Measurements from ENCODE around the gene TRAF3IP3. TPM values are rescaled to one million over a fixed set of nuclear protein-coding genes. Genes with fewer than 3 reads are reported as not detected.

TRAF3IP3 gene
- total RNA-seq, 3 donors from 2014 or later, result 4.7 to 7.7 (median 6.4) TPM

- no peak overlapping the region for H3K4me3 ChIP-seq
- intact Hi-C loops (cut with DNase I, micrococcal nuclease), result no loop called here
- H3K4me1 ChIP-seq (ENCODE audit: low read depth), result peaks cover 15% of the 10 kb centered on the region
- ATAC-seq (no peak), DNase-seq (no peak)
- H3K36me3 ChIP-seq (ENCODE audit: low read depth), result no peaks in the 10 kb centered on the region
- TF ChIP-seq, protein P1, sequence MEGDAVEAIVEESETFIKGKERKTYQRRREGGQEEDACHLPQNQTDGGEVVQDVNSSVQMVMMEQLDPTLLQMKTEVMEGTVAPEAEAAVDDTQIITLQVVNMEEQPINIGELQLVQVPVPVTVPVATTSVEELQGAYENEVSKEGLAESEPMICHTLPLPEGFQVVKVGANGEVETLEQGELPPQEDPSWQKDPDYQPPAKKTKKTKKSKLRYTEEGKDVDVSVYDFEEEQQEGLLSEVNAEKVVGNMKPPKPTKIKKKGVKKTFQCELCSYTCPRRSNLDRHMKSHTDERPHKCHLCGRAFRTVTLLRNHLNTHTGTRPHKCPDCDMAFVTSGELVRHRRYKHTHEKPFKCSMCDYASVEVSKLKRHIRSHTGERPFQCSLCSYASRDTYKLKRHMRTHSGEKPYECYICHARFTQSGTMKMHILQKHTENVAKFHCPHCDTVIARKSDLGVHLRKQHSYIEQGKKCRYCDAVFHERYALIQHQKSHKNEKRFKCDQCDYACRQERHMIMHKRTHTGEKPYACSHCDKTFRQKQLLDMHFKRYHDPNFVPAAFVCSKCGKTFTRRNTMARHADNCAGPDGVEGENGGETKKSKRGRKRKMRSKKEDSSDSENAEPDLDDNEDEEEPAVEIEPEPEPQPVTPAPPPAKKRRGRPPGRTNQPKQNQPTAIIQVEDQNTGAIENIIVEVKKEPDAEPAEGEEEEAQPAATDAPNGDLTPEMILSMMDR (IDR thresholded peaks at IDR 0.05), result no peak
- no peaks in the 10 kb centered on the region for H3K9me3 ChIP-seq
Measured at GRCh38 chr1:209831615-209832014, 75.8 kb downstream of the TRAF3IP3 start.

Other genes with a start within 250 kb of the TRAF3IP3 start
- gene CAMK1G, start 172.3 kb upstream of the TRAF3IP3 start, total RNA-seq, result under 1 TPM in 1 of 3 donors, not detected in 2; 0.60 TPM
- gene LAMB3, start 103.6 kb upstream of the TRAF3IP3 start, total RNA-seq, result 100 to 1,000 TPM in 1 of 3 donors, 10 to 100 TPM in 2; 40.3 to 142 (median 62.1) TPM
- gene G0S2, start 80.6 kb upstream of the TRAF3IP3 start, total RNA-seq, result 10 to 100 TPM in 1 of 3 donors, 1 to 10 TPM in 2; 5.8 to 13.5 (median 9.0) TPM
- gene HSD11B1, start 51.2 kb upstream of the TRAF3IP3 start, total RNA-seq, result 1 to 10 TPM in 2 of 3 donors, not detected in 1; 2.8 to 5.7 TPM
- gene C1orf74, start 28.5 kb downstream of the TRAF3IP3 start, total RNA-seq, result 1 to 10 TPM; 1.9 to 3.4 (median 2.7) TPM
- 100 to 1,000 TPM in 1 of 3 donors, 10 to 100 TPM in 2; 42.9 to 115 (median 96.9) TPM for gene IRF6, start 50.1 kb downstream of the TRAF3IP3 start, total RNA-seq
- gene UTP25, start 71.9 kb downstream of the TRAF3IP3 start, total RNA-seq, result 1 to 10 TPM; 5.4 to 8.8 (median 6.7) TPM
- under 1 TPM in 1 of 3 donors, not detected in 2; 0.41 TPM for gene SYT14, start 182.2 kb downstream of the TRAF3IP3 start, total RNA-seq

Data from mucosa of descending colon (tissue), 3 donors.